ENCODE results near the gene NCF2. TPM values are rescaled to one million over a fixed set of nuclear protein-coding genes. Genes with fewer than 3 reads are reported as not detected.

The NCF2 gene
- total RNA-seq, 1 donor from 2014 or later: 2.8 TPM

Other genes starting within 250 kb of the NCF2 start
- 0.03 TPM for gene NMNAT2, start 172.1 kb downstream of the NCF2 start, total RNA-seq
- gene SMG7, start 118.0 kb downstream of the NCF2 start, total RNA-seq: 25.3 TPM
- gene ARPC5, start 45.3 kb upstream of the NCF2 start, total RNA-seq: 27.1 TPM
- not detected for gene APOBEC4, start 62.9 kb upstream of the NCF2 start, total RNA-seq
- 5.9 TPM for gene RGL1, start 214.7 kb upstream of the NCF2 start, total RNA-seq

All from left lobe of liver (tissue), 1 donor.